DOHH2 (cell line): ENCODE measurements around the gene UNC5B.

Experiments used
- H3F3A ChIP-seq: fragments of 200-600 bp; sonication (generic), shearing (Covaris generic); 2 replicates; pipeline ENCODE4 v1.6.0; 2016; ENCODE audit warnings: antibody characterized with exemption, mild to moderate bottlenecking; ENCODE audit not compliant: control insufficient read depth, insufficient read depth
- H3K27ac ChIP-seq: fragments of 200-600 bp; sonication (generic); 2 replicates; pipeline ENCODE4 v1.5.1; 2014; ENCODE audit warnings: low read depth, mild to moderate bottlenecking, low read length, moderate library complexity
- H3K27me3 ChIP-seq: fragments of 200-600 bp; sonication (generic); 2 replicates; pipeline ENCODE4 v1.6.1; 2014; ENCODE audit warnings: mild to moderate bottlenecking, low read length, mixed read lengths; ENCODE audit not compliant: control insufficient read depth
- H3K36me3 ChIP-seq: fragments of 200-600 bp; sonication (generic); 2 replicates; pipeline ENCODE4 v1.6.1; 2014; ENCODE audit warnings: mild to moderate bottlenecking, low read length, moderate library complexity, mixed read lengths; ENCODE audit not compliant: control insufficient read depth
- H3K4me1 ChIP-seq: fragments of 200-600 bp; sonication (generic); 2 replicates; pipeline ENCODE4 v1.6.1; 2014; ENCODE audit warnings: mild to moderate bottlenecking, low read length, mixed read lengths; ENCODE audit not compliant: control insufficient read depth
- H3K4me2 ChIP-seq: fragments of 200-600 bp; sonication (generic); 2 replicates; pipeline ENCODE4 v1.6.0; 2014; ENCODE audit warnings: mild to moderate bottlenecking, low read length, moderate library complexity
- H3K4me3 ChIP-seq: fragments of 200-600 bp; sonication (generic); 2 replicates; pipeline ENCODE4 v1.5.1; 2014; ENCODE audit warnings: mild to moderate bottlenecking, low read length, mixed read lengths
- H3K79me2 ChIP-seq: fragments of 200-600 bp; sonication (generic); 2 replicates; pipeline ENCODE4 v1.6.1; 2014; ENCODE audit warnings: mild to moderate bottlenecking, low read length, mixed read lengths; ENCODE audit not compliant: control insufficient read depth
- H3K9me2 ChIP-seq: fragments of 200-600 bp; sonication (generic); replicated peaks from 2 replicates; pipeline ENCODE4 v1.6.1; 2014; ENCODE audit warnings: mild to moderate bottlenecking, low read length, mixed read lengths; ENCODE audit not compliant: control insufficient read depth
- H3K9me3 ChIP-seq: fragments of 200-600 bp; sonication (generic); 2 replicates; pipeline ENCODE4 v1.6.1; 2014; ENCODE audit warnings: antibody characterized with exemption, low read length, mixed read lengths; ENCODE audit not compliant: control insufficient read depth, insufficient read depth
- H4K20me1 ChIP-seq: fragments of 200-600 bp; sonication (generic); 2 replicates; pipeline ENCODE4 v1.6.0; 2014; ENCODE audit warnings: low read depth, mild to moderate bottlenecking, antibody characterized with exemption, low read length, moderate library complexity; ENCODE audit not compliant: control insufficient read depth, insufficient read depth
- EZH2phosphoT487 ChIP-seq: fragments of 200-600 bp; sonication (generic); IDR thresholded peaks from 2 replicates; pipeline ENCODE4 v1.6.1; 2017; ENCODE audit warnings: borderline replicate concordance, mild to moderate bottlenecking, antibody characterized with exemption, low read length, moderate library complexity, mixed read lengths
- TF ChIP-seq, protein P1 (sequence below): fragments of 200-600 bp; sonication (generic); IDR thresholded peaks from one replicate; pipeline ENCODE4 v1.5.1; 2014; ENCODE audit warnings: antibody characterized with exemption, mild to moderate bottlenecking, low read depth, low read length; ENCODE audit not compliant: poor library complexity, severe bottlenecking

The UNC5B gene

DNA sequence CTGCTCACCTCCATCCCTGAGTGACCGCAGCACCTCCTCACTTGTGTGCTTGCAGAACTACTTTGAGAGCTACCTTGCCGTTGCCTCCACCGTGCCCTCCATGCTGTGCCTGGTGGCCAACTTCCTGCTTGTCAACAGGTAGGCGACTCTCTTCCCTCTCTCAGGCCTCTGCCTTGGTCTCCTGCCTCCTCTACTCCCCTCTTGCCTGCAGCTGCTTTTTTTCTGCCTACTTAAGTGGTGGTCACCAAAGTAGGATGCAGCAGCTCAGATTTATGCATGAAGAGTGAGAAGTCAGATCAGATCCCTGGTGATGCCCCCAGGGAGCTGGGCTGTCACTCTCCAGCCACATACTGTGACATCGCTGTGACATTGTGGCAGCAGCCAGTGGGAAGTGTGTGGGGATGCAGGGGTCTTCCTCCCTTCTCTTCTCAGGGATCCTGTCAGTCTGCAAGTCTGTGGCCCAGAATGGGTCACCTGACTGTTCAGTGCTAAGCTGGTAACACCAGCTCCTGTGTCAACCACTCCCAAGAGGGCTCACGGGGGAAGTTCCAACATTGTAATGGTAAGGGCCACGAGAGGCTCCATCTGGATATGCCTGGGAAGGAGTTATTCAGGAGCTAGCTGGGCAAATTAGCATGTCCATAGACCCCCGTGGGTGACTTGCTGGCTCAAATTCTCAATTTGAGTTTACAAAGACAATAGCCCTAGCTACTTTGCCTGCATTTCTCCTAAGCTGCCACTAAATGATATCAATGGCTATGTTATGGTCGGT, 132.0 kb downstream of the UNC5B start:
- H3F3A ChIP-seq, result no peaks in the 10 kb centered on the region
- no peaks in the 10 kb centered on the region for H3K4me1 ChIP-seq
- H3K9me2 ChIP-seq, result no peaks in the 10 kb centered on the region
- H3K36me3 ChIP-seq, result no peaks in the 10 kb centered on the region
- H3K27ac ChIP-seq, result no peak overlapping the region
- H3K4me2 ChIP-seq, result no peak overlapping the region
- TF ChIP-seq, protein P1, sequence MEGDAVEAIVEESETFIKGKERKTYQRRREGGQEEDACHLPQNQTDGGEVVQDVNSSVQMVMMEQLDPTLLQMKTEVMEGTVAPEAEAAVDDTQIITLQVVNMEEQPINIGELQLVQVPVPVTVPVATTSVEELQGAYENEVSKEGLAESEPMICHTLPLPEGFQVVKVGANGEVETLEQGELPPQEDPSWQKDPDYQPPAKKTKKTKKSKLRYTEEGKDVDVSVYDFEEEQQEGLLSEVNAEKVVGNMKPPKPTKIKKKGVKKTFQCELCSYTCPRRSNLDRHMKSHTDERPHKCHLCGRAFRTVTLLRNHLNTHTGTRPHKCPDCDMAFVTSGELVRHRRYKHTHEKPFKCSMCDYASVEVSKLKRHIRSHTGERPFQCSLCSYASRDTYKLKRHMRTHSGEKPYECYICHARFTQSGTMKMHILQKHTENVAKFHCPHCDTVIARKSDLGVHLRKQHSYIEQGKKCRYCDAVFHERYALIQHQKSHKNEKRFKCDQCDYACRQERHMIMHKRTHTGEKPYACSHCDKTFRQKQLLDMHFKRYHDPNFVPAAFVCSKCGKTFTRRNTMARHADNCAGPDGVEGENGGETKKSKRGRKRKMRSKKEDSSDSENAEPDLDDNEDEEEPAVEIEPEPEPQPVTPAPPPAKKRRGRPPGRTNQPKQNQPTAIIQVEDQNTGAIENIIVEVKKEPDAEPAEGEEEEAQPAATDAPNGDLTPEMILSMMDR, result no peak
- no peak for TF ChIP-seq EZH2phosphoT487
- no peaks in the 10 kb centered on the region for H3K27me3 ChIP-seq
- H3K79me2 ChIP-seq, result no peaks in the 10 kb centered on the region
- no peaks in the 10 kb centered on the region for H4K20me1 ChIP-seq
- H3K9me3 ChIP-seq, result no peaks in the 10 kb centered on the region
- no peak overlapping the region for H3K4me3 ChIP-seq

DNA sequence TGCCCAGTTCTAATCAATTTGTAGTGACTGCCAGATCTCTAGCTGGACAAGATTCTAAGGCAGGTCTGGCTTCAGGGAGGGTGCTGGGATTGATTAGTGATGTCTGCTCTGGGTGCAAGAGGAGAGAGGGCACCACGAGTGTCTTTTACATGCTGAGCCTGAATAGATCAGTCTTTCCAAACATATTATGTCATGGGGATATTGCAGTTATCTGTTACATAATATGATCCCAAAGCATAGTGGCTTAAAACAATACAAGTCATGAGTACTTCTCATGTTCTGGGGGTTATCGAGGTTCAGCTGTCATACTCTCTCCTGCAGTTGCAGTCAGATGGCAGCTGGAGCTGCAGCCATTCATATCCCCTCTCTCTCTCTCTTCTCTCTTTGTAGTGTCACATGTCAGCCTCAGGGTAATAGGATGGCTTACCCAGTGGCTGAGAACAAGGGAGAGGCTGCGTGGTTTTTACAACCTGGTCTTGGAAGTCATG, 132.7 kb downstream of the UNC5B start:
- H4K20me1 ChIP-seq, result no peaks in the 10 kb centered on the region
- H3K4me1 ChIP-seq, result no peaks in the 10 kb centered on the region
- no peak overlapping the region for H3K4me2 ChIP-seq
- no peaks in the 10 kb centered on the region for H3K27me3 ChIP-seq
- no peak overlapping the region for H3K4me3 ChIP-seq
- TF ChIP-seq EZH2phosphoT487, result no peak
- TF ChIP-seq, protein P1, result no peak
- H3K9me3 ChIP-seq, result no peaks in the 10 kb centered on the region
- H3F3A ChIP-seq, result no peaks in the 10 kb centered on the region
- H3K36me3 ChIP-seq, result no peaks in the 10 kb centered on the region
- H3K9me2 ChIP-seq, result no peaks in the 10 kb centered on the region
- no peak overlapping the region for H3K27ac ChIP-seq
- H3K79me2 ChIP-seq, result no peaks in the 10 kb centered on the region

DNA sequence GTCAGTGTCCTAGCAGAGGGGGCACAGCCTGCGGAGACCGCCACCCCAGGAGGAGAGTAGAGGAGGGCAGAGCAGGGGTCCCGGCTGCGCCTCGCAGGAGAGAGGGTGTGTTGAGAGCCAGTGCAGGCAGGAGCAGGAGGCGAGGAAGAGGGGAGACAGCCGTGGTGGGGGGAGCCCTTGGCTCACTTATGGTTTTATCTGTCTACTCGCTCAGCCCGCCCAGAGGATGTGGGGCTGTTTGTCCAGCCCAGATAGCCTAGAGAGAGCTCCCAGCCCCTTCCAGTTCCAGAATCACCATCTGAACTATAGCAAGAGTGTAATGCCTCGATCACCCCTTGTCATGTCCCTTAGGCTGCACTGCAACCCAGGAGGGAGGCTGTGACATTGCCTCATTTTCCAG, 133.3 kb downstream of the UNC5B start:
- Histone ChIP-seq H3K4me3 (no peak overlapping the region), H4K20me1 (no peaks in the 10 kb centered on the region), H3K9me2 (no peaks in the 10 kb centered on the region), H3K27ac (no peak overlapping the region), H3K27me3 (no peaks in the 10 kb centered on the region), H3F3A (no peaks in the 10 kb centered on the region), H3K79me2 (no peaks in the 10 kb centered on the region), H3K9me3 (no peaks in the 10 kb centered on the region), H3K36me3 (no peaks in the 10 kb centered on the region), H3K4me1 (no peaks in the 10 kb centered on the region), H3K4me2 (no peak overlapping the region)
- no peak for TF ChIP-seq EZH2phosphoT487
- TF ChIP-seq, protein P1, result no peak
